ENCODE measurements around the gene STK39. TPM values are rescaled to one million over a fixed set of nuclear protein-coding genes. Genes with fewer than 3 reads are reported as not detected.

The STK39 gene
- total and polyA plus RNA-seq, 9 of the 15 experiments (the other 6 are each of a cell fraction or from before 2014, with no cell fraction given): 0.19 to 0.76 (median 0.51) TPM

DNA sequence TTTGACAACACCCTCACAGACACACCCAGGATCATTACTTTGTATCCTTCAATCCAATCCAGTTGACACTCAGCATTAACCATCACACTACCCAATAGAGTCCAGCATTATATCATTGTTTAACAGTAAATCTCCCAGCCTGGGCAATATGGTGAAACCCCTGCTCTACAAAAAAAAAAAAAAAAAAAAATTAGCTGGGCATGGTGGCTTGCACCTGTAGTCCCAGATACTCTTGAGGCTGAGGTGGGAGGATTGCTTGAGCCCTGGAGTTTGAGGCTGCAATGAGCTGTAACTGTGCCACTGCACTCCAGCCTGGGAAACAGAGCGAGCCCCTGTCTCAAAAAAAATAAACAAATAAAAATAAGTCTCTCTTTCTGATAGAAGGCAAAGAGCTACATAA, 304.0 kb downstream of the STK39 start:
- DNase-seq (ENCODE audit: extremely low read depth in 1 of 4, low spot score in 3 of 4) (no peak), FAIRE-seq (no peak), ATAC-seq (no peak)
- in situ Hi-C loops (cut with MboI): loop anchor here (25.0 kb wide), 1 partner anchor 969 kb away; the partner anchor contains the start of gene G6PC2
- H3K9ac ChIP-seq (ENCODE audit: insufficient read depth in 1 of 2, low read depth in 2 of 2, low read length in 2 of 2): peak overlapping the region in 1 of 2 experiments; percentile 63; a peak in 1 of 4 replicates
- ChIA-PET CTCF (ENCODE audit: low intra/inter-chr PET ratio) (no interaction called here), POLR2A (interaction anchor here (4.6 to 8.2 kb wide), 3 partner anchors 15 to 19 kb away, joined by 27 to 94 read pairs (median 66); no protein-coding TSS in a partner anchor)
- peak overlapping the region; percentile 97 for H3K4me2 ChIP-seq (ENCODE audit: insufficient read depth, low read length)
- intact Hi-C loops (cut with micrococcal nuclease): loop anchor here (10.0 kb wide), 2 partner anchors 861 to 1569 kb away; partner anchors contain the start of genes NOSTRIN and SCN9A
- H2AFZ ChIP-seq (ENCODE audit: low read depth, low read length): peak overlapping the region; percentile 96; the same call in 1 of the 2 replicates
- peaks cover 23% of the 10 kb centered on the region for H3K36me3 ChIP-seq (ENCODE audit: control insufficient read depth, insufficient read depth, low read length)
- peaks cover 45% of the 10 kb centered on the region for H3K79me2 ChIP-seq (ENCODE audit: control insufficient read depth, insufficient read depth, low read length)
- H4K20me1 ChIP-seq (replicated peaks; ENCODE audit: control insufficient read depth, insufficient read depth, low read length): peaks cover 16% of the 10 kb centered on the region
- H3K9me3 ChIP-seq (replicated peaks; ENCODE audit: control insufficient read depth, insufficient read depth, low read depth, low read length): no peaks in the 10 kb centered on the region
- H3K9me1 ChIP-seq (ENCODE audit: control insufficient read depth, insufficient read depth, low read length): no peaks in the 10 kb centered on the region
- peaks cover 3 to 50% of the 10 kb centered on the region in 2 experiments; a peak in 3 of 5 replicates for H3K4me1 ChIP-seq (replicated peaks in 1 of 2; ENCODE audit: control insufficient read depth in 2 of 2, insufficient read depth in 2 of 2, low read length in 2 of 2)
- H3K27me3 ChIP-seq (ENCODE audit: control insufficient read depth in 2 of 2, insufficient read depth in 2 of 2, low read length in 2 of 2): no peaks in the 10 kb centered on the region
- BruUV-seq (replicated peaks): no TSS peak
- peak overlapping the region; percentile 91 for H3K27ac ChIP-seq (ENCODE audit: extremely low read depth, low read depth, low read length)
- WGBS (ENCODE audit: insufficient coverage, low coverage, missing lambda C conversion rate): 67% methylated on average over 1 of the region's 1 CpG
- H3K4me3 ChIP-seq: no peak overlapping the region
- TF ChIP-seq PYGO2 (tag; IDR thresholded peaks at IDR 0.05): peak; percentile 49; the same call in 1 of the 2 replicates
- no peak for TF ChIP-seq ZNF75A (CRISPR knock-in tag; IDR thresholded peaks at IDR 0.05)
- no peak for TF ChIP-seq GABPB1 (CRISPR knock-in tag; IDR thresholded peaks at IDR 0.05)
- peak; percentile 80 for TF ChIP-seq GTF2A2 (tag; IDR thresholded peaks at IDR 0.05)
- no peak for TF ChIP-seq NR2C2 (CRISPR knock-in tag; IDR thresholded peaks at IDR 0.05)
- TF ChIP-seq NR2C2 (tag; IDR thresholded peaks at IDR 0.05): no peak
- TF ChIP-seq, protein P1, sequence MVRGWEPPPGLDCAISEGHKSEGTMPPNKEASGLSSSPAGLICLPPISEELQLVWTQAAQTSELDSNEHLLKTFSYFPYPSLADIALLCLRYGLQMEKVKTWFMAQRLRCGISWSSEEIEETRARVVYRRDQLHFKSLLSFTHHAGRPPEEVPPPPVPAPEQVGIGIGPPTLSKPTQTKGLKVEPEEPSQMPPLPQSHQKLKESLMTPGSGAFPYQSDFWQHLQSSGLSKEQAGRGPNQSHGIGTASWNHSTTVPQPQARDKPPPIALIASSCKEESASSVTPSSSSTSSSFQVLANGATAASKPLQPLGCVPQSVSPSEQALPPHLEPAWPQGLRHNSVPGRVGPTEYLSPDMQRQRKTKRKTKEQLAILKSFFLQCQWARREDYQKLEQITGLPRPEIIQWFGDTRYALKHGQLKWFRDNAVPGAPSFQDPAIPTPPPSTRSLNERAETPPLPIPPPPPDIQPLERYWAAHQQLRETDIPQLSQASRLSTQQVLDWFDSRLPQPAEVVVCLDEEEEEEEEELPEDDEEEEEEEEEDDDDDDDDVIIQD (CRISPR knock-in tag; IDR thresholded peaks at IDR 0.05): no peak
- TF ChIP-seq PURB (CRISPR knock-in tag; IDR thresholded peaks at IDR 0.05; ENCODE audit: low read depth): no peak
- no peak for TF ChIP-seq ZHX1 (conservative IDR thresholded peaks at IDR 0.05; ENCODE audit: low read length)
- TF ChIP-seq POLR2G (IDR thresholded peaks at IDR 0.05; ENCODE audit: low read depth, low read length): no peak
- no peak for TF ChIP-seq CREB1 (IDR thresholded peaks at IDR 0.05)
- TF ChIP-seq CREB1 (CRISPR knock-in tag; IDR thresholded peaks at IDR 0.05): no peak
- no peak for TF ChIP-seq SMARCC2 (IDR thresholded peaks at IDR 0.05; ENCODE audit: low read depth)
- TF ChIP-seq, protein P2, sequence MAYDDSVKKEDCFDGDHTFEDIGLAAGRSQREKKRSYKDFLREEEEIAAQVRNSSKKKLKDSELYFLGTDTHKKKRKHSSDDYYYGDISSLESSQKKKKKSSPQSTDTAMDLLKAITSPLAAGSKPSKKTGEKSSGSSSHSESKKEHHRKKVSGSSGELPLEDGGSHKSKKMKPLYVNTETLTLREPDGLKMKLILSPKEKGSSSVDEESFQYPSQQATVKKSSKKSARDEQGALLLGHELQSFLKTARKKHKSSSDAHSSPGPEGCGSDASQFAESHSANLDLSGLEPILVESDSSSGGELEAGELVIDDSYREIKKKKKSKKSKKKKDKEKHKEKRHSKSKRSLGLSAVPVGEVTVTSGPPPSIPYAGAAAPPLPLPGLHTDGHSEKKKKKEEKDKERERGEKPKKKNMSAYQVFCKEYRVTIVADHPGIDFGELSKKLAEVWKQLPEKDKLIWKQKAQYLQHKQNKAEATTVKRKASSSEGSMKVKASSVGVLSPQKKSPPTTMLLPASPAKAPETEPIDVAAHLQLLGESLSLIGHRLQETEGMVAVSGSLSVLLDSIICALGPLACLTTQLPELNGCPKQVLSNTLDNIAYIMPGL (CRISPR knock-in tag; IDR thresholded peaks at IDR 0.05): no peak
- no peak for TF ChIP-seq NFRKB (IDR thresholded peaks at IDR 0.05; ENCODE audit: low read depth)
- no peak for TF ChIP-seq MTA2 (IDR thresholded peaks at IDR 0.05; ENCODE audit: low read depth)

Data from K562 (cell line).